CD4-positive, alpha-beta T cell treated with Interleukin-15 for 1 hour (primary cell): ENCODE measurements around the gene TTC7B.

Source experiments
- DNase-seq: peaks from one replicate; pipeline ENCODE4 v3.0.0-alpha.2; 2020

The TTC7B gene

DNA sequence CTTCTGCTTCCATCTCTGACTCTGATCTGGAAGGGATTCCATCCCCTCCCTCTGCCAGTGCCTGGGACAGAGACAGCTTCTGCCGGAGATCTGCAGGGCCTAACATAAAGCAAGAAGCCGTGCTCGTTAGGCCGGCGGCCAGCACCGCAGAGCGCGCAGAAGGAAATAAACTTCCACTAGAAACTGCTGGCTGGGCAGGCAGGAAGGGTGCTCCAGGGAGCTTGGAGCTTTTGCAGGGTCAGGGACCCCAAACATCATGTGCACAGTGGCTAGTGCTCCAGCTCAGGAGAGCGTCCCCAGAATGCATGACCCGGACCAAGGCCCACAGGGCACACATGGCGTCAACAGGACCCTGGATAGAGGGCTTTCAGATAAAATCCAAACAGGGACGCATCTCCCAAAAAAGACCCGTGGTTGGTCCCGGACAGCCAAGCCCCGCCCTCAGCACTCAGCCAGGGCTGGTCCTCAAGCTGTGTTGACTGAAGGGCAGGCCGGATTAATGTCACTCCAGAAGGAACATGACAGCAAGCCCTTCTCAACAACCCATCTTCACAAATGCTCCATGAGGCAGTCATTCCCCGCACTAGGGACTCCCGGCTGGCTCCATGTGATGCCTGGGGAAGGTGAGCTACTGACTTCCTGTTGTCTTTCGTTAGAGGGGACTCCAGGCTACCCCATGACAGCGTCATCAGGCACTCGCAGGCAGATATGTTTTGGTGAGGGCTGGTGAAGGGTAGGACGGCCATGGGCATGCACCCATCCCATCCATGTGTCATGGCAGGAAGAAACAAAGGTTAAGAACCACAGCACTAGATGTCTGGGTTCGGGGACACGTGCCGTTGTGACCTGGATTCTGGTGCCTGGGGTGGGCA, 297.9 kb downstream of the TTC7B start:
- DNase-seq, result no peak

DNA sequence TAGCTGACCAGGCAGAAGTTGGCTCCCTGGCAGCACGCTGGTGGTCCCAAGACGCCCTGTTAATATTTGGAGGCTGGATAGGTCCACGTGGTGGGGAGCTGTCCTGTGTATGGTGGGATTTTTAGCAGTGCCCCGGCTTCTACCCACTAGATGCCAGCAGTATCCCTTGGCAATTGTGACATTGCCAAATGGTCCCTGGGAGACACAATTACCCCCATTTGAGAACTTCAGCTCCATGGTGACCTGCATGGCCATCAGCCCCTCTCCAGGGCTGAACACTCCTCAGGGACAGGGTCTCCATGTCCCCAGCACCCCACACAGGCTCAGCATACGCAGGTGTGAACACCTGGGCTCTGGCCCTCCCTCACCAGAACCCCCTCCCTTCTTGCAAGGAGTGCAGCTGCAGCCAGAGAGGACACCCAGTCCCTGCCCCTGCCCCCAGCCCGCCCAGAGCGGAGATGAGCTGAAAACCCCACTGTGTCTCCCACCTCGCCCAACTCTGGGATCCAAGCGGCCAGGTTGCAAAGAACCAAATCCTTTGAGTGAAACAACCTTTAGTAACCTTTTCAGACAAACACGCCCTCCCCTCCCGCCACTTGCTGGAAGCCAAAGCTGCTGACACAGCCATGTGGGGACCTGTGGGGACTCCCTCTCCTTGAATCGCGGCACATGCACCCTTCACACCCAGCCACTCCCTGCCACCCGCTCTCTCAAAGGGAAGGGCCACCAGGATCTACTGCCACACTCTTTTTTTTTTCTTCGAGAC, 299.0 kb downstream of the TTC7B start:
- DNase-seq, result no peak

DNA sequence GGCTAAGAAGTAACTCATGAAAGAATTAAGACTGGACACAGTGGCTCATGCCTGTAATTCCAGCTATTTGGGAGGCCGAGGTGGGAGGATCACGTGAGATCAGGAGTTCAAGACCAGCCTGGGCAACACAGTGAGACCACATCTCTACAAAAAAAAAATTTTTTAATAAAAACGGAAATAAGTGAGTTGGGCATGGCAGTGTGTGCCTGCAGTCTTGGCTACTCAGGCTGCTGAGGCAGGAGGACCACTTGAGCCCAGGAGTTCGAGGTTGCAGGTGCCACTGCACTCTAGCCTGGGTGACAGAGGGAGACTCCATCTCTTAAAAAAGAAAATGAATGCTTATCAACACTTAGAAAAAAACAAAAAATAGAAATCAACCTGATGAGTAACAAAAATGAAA, 301.7 kb downstream of the TTC7B start:
- no peak for DNase-seq

DNA sequence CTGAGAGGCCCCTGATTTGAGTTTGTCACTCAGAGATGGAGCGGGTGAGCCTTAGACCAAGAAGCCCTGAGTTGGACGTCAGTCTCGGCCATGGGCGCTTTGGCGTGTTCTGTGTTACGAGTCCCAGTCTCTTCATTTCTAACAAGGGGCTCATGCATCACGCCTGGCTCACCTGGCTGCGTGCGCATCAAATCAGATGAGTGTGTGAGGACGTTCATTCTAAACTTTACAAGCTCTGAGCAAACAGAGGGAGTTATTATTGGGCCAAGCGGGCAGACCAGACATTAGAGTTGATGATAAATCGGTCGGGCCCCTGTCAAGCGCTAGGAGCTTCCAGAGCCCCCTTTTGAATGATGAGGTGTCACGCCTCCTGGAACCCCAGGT, 302.2 kb downstream of the TTC7B start:
- no peak for DNase-seq

DNA sequence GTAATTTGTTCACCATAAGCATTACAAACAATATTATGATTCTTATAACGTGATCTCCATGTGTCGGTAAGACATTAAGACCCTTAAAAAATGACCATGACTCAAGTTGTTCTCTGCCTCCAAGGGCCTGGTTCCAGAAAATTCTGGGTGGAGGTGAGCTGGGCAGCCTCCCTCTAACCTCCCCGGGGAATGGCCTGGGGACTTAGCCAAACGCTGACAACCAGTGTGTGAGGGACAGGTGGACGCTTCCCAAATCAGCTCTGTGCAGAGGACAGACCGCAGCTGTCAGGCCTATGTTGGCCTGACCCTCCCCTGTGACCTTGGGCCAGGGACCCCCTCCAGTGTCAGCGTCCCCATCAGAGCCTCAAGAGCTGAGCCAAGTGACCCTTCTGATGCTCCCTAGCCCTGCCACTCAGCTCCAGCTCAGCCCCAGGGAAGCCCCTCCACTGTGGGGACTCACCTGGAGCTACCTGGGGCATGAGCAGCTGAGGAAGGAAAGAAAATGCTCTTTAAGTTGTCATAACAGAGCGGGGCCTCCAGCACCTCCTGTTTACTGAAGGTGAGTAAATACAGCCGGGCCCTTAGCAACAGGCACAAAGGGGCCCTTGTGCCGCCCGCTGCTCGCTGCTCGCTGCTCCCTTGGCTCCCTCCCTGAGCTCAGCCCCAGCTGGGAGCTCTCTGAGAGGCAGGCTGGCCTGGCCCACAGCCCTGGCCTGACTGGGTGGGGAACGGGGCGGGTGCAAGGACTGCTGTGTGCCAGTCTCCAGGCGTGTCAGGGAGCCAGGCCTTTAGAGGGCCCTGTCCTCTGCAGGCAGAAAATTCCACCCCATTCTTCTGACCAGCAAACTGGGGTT, 302.8 kb downstream of the TTC7B start:
- DNase-seq, result no peak

DNA sequence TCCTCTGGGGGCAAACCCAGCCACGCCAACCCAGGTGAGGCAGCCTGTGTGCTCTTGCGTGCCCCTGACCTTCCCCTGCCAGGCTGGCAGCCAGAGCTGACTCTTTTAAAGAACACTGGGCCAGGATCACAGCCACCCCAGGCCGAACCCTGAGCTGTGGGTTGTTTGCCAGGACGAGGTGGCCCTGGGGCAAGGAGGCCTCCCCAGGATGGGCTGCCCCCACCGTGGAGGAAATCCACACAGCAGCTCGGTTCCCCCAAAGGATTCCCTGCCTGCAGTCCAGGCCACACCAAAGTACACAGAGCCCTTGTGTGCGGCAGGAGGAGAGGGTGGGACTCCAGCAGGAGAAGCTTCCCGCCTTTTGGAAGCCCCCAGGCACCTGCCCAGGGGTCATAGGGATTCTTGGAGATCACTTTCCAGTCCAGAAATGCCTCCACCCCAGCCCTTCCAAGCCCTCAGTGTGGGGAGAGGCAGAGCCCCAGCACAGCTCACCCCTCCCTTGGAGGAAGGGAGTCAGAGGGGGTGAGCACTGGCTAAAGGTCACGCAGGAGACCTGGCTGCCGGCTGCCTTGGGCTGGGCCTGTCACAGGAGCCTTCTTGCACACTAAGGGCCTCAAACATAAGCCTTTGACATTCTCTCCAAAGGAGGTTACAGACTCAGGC, 303.8 kb downstream of the TTC7B start:
- DNase-seq, result no peak

DNA sequence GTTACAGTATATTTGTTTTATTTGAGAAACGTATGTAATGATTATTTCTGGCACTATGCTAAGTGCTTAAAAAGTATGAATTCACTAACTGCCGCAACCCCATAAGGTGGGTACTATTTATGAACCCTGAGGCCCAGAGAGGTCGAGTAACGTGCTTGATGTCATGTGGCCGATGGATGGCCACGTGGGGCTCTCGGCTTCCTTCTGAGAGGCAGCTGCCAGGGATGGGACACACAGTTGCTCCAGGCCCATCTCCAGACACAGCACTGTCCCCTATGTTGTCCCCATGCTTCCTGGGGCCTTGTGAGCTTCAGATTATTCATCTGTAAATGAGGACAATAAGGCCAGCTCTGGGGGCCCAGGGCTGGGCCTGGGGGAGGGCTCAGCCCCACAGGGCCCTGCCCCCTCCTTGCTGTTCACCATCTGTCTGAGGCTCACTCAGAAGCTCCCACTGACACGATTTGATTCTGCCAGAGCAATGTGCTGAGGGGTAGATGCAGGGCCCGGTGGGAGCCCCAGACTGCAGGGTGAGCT, 304.4 kb downstream of the TTC7B start:
- no peak for DNase-seq

DNA sequence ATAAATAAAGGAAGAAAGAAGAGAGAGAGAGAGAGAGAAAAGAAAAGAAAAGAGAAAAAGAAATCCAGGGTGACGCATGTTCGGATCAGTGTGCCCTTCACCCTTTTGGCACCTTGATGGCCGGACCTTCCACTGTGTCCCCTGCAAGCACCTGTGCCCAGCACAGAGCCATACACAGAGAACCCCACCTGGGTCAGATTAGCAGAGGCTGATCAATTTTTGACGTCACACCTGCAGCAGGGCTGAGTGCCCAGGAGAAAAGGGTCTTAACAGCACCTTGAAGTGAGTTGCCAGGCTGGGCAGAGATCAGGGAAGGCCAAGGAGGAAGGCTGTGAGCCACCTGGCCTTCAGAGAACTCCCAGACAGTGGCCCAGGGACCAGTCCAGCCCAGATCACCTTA, 305.0 kb downstream of the TTC7B start:
- DNase-seq, result no peak

DNA sequence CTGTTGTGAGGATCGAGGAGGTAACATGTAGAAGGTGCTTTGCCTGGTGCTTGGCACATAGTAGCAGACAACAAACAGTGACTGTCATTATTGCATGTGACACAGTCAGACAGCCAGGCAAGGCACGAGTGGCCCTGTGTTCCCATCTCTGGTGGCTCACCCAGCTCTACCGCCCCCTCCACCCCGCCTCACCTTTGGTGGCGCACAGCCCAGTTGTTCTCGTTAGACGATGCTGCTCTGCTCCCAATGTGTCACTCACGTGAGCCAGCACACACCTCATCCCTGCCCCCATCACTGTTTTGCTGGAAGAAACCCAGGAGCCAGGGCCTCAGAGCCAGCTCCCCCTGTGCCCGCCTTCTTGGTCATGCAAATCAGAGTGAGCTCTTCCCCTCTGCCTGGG, 306.1 kb downstream of the TTC7B start:
- DNase-seq, result no peak

DNA sequence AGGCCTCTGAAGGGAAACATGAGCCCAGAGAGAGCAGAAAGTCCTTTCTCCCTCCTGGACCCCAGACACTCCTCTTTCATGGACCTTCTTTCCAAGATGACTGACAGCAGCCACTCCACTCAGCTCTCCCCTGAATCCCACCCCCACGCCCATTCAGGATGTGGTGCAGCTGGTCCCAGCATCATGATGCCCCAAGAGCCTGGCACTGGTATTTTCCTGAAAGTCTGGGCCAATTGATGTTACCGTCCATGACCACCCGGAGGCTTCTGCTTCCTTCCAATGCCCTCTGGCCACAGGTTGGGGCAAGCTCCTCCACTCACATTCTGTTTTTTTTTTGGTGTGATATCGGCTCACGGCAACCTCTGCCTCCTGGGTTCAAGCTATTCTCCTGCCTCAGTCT, 306.8 kb downstream of the TTC7B start:
- DNase-seq, result no peak

DNA sequence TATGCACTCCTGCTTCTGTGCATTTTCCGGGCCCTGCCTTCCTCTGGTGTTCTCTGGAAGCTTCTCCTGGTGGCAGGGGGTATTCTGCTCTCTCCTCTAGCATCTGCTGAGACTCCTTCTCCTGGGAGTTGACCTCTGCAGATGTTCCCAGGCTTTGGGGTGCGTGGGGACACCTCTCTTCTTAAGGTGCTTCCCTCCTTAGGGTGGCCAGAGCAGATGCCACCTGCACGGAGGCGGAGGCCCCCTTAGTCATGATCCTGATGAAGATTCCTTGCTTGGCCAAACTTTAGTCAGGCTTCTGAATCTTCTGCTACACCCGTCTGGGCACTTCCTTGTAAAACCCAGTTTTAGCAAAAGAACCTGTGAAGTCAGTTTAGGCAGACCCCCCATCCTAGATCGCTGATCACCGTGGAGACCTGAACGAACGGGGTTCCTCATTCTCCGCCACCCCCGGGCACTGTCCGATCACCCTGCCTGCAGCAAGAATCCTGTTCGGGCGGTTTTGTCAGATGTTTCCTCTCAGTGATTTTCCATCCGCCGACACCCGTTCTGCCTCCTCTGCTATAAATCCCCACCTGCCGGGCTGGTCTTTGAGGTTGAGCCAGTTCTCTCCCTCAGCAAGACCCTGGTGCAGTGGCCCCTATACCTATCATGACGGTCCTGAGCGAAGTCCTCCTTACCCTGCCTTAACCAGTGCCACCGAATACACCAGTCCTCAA, 307.5 kb downstream of the TTC7B start:
- DNase-seq, result no peak

DNA sequence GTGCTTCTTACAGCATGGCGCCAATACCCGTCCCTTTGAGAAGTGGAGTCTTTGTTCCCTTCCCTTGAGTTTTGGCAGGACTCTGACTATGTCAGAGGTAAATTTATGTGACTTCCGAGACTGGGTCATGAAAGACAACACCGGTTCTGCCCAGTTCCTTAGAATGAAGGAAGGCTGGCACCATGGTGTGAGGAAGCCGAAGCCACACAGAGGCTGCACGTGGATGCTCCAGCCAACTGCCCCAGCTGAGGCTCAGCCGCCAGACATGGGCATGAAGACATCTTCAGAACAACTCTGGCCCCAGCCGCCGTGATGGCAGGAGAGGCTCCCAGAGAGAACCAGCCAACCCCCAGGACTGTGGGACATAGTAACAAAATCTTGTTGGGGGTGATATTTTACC, 308.2 kb downstream of the TTC7B start:
- no peak for DNase-seq

DNA sequence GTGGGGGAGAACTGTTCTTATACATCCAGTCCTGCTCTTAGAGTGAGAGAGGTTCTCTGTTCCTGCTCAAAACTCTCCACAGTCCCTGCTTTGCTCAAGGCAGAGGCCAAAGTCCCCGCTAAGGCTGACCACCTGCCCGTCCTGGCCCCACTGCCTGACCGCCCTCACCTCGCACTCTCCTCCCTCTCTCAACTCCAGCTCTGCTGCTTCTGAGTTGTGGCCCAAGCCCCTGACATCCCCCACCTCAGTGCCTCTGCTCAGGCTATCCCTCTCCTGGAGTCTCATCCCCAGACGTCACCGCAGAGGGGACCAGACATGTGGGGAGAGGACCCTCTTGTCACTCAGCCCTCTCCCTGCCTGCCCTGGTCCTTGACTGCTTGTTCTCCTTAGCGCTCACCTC, 308.8 kb downstream of the TTC7B start:
- DNase-seq, result no peak

DNA sequence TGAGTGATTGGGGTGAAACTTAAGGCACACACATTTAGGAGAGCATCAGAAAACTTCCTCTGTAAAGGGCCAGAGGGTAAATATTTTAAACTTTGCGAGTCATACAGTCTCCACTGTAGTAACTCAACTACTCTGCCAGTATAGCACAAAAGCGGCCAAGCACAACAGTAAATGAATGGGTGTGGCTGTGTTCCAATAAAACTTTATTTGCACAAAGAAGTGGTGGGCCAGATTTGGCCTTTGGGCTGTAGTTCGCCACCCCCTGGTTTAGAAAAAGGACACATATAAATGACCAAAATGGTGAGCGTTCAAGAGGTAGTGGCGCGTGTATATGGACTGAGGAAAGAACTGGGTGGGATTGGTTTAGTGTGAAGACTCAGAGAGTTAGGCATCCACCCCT, 309.5 kb downstream of the TTC7B start:
- no peak for DNase-seq

DNA sequence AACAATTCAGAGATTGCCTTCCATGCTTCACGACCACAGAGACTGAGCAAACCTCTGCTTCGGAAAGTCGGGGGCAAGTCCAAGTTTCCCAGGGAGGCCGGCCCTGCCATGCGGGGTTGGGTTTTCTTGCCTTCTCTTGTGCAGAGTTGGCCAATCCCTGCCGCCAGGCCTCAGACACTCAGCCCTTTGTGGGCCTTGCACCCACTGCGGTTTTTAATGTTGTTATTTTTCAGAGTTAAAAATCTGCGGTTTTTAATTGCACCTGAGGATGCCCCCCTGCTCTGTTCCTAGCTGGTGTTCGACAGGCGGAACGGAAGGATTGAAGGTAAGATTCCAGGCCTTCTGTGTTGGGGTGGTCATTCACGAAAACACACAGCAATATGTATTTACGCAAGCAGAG, 310.7 kb downstream of the TTC7B start:
- DNase-seq, result no peak

DNA sequence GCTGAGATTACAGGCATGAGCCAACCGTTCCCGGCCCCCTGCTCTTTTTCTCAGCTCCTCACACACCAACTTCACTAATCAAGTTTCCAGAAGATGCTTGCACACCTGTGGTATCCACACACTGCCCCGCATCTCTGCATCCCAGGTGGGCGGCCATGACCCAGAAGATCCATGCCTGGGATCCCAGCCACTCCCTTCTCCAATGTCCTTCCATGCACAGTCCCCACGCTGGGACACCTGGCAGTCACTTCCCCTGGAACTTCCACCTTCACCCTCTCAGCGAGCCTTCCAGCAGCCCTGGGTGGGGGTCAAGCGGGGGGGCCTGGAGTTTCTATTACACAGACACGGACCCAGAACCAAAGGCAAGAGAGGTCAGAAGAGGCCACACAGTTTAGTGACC, 311.6 kb downstream of the TTC7B start:
- DNase-seq, result no peak

DNA sequence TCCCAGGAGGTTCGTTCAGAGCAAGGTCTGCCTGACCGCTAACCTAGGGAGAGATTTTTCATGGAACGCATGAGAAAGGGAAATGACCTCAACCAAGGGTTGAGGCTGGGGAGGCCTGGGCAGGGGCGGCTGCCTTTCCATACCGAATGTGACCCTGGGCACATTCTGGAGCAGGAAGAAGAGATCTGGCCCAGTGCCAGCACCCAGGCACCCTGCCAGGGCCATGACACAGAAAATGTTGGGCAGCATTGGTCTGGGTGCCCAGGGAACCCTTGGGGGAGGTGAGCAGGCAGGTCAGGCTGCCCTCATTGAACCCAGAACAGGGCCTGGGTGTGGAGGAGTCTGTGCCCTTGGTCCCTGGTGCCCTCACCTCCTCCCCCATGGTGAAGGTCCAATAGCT, 312.6 kb downstream of the TTC7B start:
- DNase-seq, result no peak

DNA sequence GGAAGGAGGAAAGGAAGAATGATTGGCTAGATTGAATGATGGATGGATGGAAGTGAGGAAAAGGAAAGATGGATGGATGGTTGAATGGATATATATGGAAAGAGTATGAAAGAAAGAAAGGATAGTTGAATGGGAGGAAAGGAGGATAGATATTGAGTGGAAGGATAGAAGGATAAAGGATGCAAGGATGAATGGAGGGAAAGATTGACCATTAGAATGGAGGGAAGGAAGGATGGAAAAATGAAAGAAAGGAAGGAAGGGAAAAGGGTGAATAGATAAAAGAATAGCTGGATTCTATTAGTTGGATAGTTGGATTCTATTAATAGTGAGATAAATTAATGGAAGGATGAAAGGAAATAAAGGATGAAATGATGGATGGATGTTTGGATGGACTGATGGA, 313.5 kb downstream of the TTC7B start:
- no peak for DNase-seq

DNA sequence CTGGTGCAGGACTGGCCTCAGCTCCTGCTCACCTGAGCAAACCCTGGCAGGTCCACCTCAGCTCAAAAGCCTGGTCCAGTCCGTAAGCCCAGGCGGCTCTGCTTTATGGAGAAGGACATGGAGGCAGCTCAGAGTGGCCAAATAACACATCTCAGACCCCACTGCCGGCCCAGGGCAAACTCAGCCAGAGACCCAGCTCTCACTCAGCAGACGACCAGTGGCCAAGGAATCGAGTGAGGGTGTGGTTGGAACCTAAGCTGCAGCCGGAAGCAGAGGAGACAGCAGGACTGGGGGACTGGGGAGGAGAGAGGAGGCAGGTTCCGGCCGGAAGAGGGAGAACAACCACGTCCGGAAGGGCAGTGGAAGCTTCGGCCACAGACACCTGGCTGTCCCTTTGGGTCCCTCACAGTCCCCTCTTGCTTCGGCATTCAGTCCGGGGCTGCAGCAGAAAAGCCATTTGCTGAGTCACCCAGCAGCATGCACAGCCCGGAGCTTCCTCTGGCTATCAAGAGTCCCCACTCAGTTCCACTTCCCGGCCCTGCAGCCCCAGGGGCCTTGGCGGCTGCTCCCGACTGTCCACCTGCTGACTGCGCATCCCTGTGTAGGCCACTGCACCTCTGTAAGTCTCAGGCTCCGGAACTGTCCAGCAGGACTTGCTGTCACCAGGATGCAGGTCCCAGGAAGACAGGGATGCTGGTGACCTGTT, 315.4 kb downstream of the TTC7B start:
- no peak for DNase-seq

DNA sequence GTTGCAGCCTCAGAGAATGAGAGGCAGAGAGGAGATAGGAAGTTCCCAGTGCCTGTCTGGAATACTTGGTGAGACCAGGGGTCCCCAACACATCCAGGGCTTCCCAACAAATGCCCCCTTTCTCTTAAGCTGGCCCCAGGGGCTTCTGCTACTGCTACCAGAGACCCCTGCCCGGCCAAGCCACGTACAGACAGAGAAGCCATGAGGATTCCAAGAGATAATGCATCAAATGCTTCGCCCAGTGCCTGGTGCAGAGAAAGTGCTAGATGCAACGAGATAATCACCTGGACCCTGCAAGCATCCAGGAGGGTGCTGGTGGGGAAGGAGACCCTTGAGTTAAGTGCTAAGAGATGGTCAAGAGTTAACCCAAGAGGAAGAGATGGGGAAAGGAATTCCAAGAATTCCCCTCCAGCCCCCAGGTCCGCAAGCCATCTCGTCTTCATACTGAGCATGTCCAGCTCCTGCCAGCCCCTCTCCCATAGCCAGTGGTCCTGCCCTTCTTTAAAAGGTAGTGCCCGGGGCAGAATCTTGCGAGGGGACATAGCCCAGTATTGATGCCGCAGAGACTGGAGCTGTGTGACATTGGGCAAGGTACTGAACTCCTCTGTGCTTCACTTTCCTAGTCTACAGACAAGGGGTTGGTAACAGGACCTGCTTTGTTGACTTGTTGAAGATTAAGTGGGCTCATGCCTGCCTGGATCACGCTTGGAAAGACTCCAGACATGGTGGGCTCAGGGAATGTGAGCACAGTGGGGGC, 316.1 kb downstream of the TTC7B start:
- no peak for DNase-seq

DNA sequence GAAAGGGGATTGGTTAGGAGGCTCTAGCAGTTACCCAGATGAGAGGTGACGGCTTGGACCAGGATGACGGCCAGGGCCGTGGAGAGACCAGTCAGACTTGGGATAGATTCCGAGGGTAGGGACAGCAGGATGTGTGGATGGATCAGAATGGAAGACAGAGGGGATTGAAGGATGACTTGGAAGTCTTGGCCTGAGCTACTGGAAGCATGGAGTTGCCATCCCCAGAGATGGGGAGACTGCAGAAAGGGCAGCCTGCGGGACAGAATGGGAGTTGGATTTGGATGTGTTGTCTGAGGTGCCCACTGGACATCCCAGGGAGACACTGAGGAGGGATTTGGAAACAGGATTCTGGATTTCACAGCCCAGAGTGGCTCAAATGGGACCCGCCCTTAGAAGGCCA, 317.1 kb downstream of the TTC7B start:
- DNase-seq, result no peak
